Activated CD8-positive, alpha-beta memory T cell treated with anti-CD3 and anti-CD28 coated beads for 1 hour (primary cell): ENCODE measurements around the gene SSR2.

Experiments
- DNase-seq, 2 donors: peaks; one replicate each; pipeline ENCODE4 v3.0.0-alpha.2; 2020; ENCODE audit warnings: low read depth in 1 of 2; ENCODE audit errors: extremely low read depth in 1 of 2

Gene SSR2

GRCh38 chr1:156020293-156021092, at the start of gene SSR2:
Gene SSR2, minus strand, starts transcription at chr1:156020951. Its CDS starts 784 bp downstream, at chr1:156020167.
- peak; percentile 67 for DNase-seq

DNA sequence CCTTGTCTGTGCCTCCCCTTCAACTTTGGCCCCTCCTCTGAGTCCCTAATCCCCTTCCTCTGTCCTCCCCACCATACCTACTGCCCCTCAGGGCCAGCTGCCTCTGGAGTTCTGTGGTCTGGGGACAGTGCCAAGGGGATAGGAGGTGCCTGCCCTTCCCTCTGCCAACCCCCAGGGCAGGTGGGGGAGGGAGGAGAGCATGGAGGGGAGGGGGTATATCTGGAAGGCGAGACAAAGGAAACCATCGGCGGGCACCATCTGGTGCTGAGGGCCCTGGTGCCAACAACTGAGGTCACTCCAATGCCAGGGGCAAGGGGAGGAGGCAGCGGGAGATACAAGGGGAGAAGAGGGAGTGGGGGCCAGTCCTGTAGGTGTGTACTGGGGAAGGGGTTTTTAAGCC, 49.8 kb upstream of the SSR2 start:
- no peak for DNase-seq

GRCh38 chr1:156069490-156070455, 49.0 kb upstream of the SSR2 start:
- no peak for DNase-seq

DNA sequence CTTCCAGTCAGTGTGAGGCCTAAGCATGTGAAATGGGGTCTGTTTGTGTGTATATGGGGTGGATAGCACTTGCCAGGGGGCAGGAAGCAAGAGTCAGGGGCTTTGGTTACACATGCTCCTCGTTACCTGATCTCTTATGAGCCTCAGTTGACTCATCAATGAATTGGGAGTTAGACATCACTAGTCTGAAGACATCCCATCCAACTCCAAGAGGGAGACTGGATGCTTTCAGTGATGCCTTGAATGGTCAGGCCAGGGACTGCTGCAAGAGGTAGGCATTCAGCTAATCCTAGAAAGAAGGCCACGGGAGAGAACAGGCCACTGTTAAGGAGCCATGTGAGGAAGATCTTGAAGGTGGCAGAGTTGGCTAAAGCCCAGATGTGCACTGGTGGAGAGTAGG, 46.5 kb upstream of the SSR2 start:
- DNase-seq = no peak

- no peak for DNase-seq
These were observed 45.1 kb upstream of the SSR2 start for GRCh38 chr1:156065871-156066270.

GRCh38 chr1:156065212-156065611, 44.5 kb upstream of the SSR2 start:
- no peak for DNase-seq

DNA sequence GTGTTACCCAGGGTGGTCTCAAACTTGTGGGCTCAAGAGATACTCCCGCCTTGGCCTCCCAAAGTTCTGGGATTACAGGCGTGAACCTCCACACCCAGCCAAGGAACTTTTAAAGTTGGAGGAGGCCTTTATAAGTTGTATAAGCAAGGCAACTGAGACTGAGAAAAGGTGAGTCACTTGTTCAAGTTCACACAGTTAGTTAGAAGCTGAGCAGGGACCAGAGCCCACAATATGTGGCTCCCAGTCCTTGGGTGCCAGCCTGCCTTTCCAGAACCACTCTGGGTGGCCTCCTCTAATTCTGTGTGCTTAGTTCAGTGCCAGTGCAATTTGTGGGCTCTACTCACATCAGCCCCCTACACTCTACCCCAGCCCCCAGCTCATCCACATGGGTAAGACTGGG, 43.9 kb upstream of the SSR2 start:
- DNase-seq = no peak

- no peak for DNase-seq
These were observed 43.2 kb upstream of the SSR2 start for GRCh38 chr1:156063997-156064285.

DNA sequence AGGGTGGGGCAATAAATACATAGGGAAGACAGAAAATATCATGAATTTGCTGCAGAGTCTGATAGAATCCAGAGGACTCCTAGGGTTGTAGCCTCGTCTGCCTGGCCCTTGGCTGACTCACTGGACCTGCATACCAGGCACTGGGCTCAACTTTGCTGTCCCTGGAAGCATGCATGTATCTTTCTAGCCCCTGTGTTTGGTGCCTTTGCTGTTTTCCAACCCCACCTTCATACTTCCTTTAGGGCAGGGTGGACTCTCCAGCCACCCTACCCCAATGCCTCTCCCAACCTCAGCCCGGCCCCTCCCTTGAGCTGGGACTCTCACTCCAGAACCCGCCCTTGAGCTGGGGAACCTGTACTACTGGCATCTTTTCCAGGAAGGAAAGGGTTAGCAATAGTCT, 41.4 kb upstream of the SSR2 start:
- DNase-seq = no peak

DNA sequence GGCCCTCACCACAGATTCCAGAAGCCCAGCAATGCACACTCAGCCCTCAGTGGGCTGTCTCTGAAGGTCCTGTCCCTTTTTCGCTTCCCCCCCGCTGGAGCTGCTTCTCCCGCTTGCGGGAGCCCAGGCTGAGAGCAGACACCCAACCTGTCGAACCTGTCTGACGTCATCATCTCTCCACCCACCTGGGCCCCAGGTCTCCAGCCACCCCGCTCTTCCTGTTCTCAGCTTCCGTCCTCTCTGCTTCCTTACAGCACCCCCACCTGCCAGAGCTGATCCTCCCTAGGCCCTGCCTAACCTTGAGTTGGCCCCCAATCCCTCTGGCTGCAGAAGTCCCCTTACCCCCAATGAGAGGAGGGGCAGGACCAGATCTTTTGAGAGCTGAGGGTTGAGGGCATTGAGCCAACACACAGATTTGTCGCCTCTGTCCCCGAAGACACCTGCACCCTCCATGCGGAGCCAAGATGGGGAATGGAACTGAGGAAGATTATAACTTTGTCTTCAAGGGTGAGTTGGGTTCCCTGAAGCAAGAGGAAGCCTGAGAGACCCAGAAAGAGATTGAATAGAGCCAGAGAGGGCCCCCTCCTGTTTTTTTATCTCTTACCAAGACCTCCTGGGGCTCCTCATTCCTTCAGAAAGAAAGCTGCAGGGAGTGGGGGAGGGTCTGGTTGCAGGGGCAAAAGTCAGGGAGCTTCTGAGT, 40.3 kb upstream of the SSR2 start, which contains the start of gene RAB25:
Gene RAB25 (plus strand): TSS at position 224 of the 700 bp plus-strand sequence. CDS start 241 bp downstream, at position 465.
- no peak for DNase-seq

DNA sequence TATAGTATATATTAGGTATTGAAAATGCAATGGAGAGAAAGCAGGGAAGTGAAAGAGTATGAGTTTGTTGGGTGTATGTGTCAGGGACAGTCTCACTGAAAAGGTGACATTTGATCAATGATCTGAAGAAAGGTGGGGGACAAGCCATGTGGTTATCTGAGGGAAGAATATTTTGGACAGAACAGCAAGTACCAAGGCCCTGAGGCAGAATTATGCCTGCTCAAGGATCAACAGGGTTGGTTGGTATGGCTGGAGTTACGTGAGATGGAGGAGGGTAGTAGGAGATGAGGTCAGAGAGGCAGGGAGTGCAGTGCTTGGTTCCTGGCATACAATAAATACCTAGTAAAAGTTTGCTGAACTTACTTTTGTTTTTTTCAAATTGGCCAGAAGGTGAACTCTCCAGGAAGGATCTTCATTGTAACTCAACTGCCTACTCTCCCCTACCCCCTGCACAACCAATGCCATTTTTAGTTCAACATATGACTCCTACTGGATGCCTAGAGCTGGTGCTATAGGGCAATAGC, 35.6 kb upstream of the SSR2 start:
- no peak for DNase-seq

- DNase-seq = no peak
These were observed 34.7 kb upstream of the SSR2 start for GRCh38 chr1:156055281-156056048.

DNA sequence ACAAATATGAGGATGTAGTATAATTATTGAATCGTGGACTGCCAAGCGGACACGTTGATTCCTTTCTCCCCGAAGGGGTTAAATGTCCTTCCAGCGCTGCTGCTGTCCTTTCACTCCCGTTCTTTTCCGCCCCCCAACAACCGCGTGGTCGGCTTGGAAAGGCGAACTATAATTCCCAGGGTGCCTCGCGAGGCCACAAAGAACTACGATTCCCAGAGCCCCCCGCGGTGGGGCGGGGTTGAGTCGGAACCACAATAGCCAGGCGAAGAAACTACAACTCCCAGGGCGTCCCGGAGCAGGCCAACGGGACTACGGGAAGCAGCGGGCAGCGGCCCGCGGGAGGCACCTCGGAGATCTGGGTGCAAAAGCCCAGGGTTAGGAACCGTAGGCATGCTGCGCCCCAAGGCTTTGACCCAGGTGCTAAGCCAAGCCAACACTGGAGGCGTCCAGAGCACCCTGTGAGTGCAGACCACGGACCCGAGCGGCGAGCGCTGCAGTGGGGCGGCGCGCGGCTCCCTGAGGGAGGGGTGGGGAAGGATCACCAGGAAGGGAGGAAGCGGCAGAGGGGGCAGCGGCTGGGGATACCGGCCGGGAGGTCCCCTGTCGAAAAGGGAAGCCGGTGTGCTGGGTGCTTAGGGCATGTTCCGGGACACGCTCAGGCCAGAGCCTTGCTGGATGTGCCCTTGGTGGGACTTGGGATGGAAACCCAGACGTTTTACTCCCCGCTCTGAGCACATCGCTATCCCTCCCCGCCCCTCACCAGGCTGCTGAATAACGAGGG, 33.9 kb upstream of the SSR2 start, which contains the start of gene LAMTOR2:
Gene LAMTOR2 (plus strand): TSS at position 283 of the 781 bp plus-strand sequence. CDS start 108 bp downstream, at position 391.
- peak; percentile 77 to 92 for DNase-seq

GRCh38 chr1:156053768-156054499, 33.2 kb upstream of the SSR2 start, which contains the start of gene UBQLN4:
Gene UBQLN4, minus strand, starts transcription at chr1:156053798. Its CDS starts 97 bp downstream, at chr1:156053701.
- DNase-seq = peak; percentile 57 to 77

- peak; percentile 24 to 56 for DNase-seq
These were observed 32.4 kb upstream of the SSR2 start for GRCh38 chr1:156052862-156053767.

GRCh38 chr1:156051011-156051725, 30.4 kb upstream of the SSR2 start:
- DNase-seq = no peak

DNA sequence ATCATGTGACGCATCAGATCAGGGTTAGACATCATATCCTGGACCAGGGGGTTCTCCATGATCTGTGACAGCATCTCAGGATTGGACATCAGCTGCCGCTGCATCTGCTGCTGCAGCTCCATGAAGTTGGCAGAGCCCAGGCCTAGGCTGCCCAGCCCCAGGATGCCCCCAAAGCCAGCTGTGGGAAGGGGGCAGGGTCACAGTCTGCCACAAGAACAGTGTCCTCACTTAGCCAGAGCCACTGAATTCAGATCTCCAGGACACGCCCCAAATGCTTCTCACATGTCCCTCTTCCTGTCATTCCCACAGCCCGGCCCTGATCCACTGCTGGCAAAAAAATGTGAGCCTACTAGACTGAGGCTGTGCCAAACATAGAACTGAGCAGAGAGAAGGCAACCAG, 29.6 kb upstream of the SSR2 start:
- no peak for DNase-seq
